Hepatocyte (in vitro differentiated cells): Measurements from ENCODE around the gene AGBL2. TPM values are rescaled to one million over a fixed set of nuclear protein-coding genes. Genes with fewer than 3 reads are reported as not detected.

Experiments
- DNase-seq: peaks from one replicate; pipeline ENCODE4 v3.0.0-alpha.2; 2016; ENCODE audit warnings: low spot score
- H2AFZ ChIP-seq: fragments of 200-600 bp; sonication (generic); 2 replicates; pipeline ENCODE4 v1.6.0; 2016; ENCODE audit warnings: antibody characterized with exemption, mild to moderate bottlenecking
- H3K27ac ChIP-seq: fragments of 200-600 bp; sonication (generic); 2 replicates; pipeline ENCODE4 v1.5.1; 2016; ENCODE audit warnings: mild to moderate bottlenecking
- H3K27me3 ChIP-seq: fragments of 200-600 bp; sonication (generic); 2 replicates; pipeline ENCODE4 v1.6.1; 2016
- H3K36me3 ChIP-seq: fragments of 200-600 bp; sonication (generic); replicated peaks from 2 replicates; pipeline ENCODE4 v1.5.1; 2016; ENCODE audit warnings: low read depth; ENCODE audit not compliant: insufficient read depth
- H3K4me1 ChIP-seq: fragments of 200-600 bp; sonication (generic); 2 replicates; pipeline ENCODE4 v1.5.1; 2016; ENCODE audit warnings: mild to moderate bottlenecking, moderate library complexity; ENCODE audit not compliant: insufficient read depth
- H3K4me2 ChIP-seq: fragments of 200-600 bp; sonication (generic); 2 replicates; pipeline ENCODE4 v1.6.0; 2016
- H3K4me3 ChIP-seq: fragments of 200-600 bp; sonication (generic); 2 replicates; pipeline ENCODE4 v1.5.1; 2016; ENCODE audit warnings: mild to moderate bottlenecking
- H3K79me2 ChIP-seq: fragments of 200-600 bp; sonication (generic); 2 replicates; pipeline ENCODE4 v1.6.0; 2017; ENCODE audit warnings: mild to moderate bottlenecking
- H3K9me2 ChIP-seq: fragments of 200-600 bp; sonication (generic); replicated peaks from 2 replicates; pipeline ENCODE4 v1.6.0; 2017; ENCODE audit warnings: mild to moderate bottlenecking; ENCODE audit not compliant: insufficient read depth
- H3K9me3 ChIP-seq: fragments of 200-600 bp; sonication (generic); 2 replicates; pipeline ENCODE4 v1.5.1; 2016; ENCODE audit warnings: low read depth, mild to moderate bottlenecking
- H4K20me1 ChIP-seq: fragments of 200-600 bp; sonication (generic); 2 replicates; pipeline ENCODE4 v1.6.0; 2016; ENCODE audit warnings: mild to moderate bottlenecking; ENCODE audit not compliant: insufficient read depth, poor library complexity, severe bottlenecking
- CTCF ChIP-seq: fragments of 200-600 bp; sonication (generic); IDR thresholded peaks from 2 replicates; pipeline ENCODE4 v1.5.1; 2016; ENCODE audit warnings: antibody characterized with exemption, mild to moderate bottlenecking; ENCODE audit not compliant: poor library complexity
- EZH2 ChIP-seq: fragments of 200-600 bp; sonication (generic); IDR thresholded peaks from 2 replicates; pipeline ENCODE4 v1.6.1; 2016; ENCODE audit warnings: antibody characterized with exemption, mild to moderate bottlenecking, borderline replicate concordance
- EZH2phosphoT487 ChIP-seq: fragments of 200-600 bp; sonication (generic); IDR thresholded peaks from one replicate; pipeline ENCODE4 v1.6.1; 2018; ENCODE audit warnings: antibody characterized with exemption, mild to moderate bottlenecking, low read depth, moderate library complexity; ENCODE audit not compliant: unreplicated experiment, severe bottlenecking
- WGBS: methylation state at CpG from one replicate; pipeline ENCODE4 v1.1.6; 2016; ENCODE audit warnings: low lambda C conversion rate; ENCODE audit errors: missing lambda C conversion rate; 5-methylcytosine and 5-hydroxymethylcytosine counted together
- polyA plus RNA-seq: library from polyadenylated mRNA; unstranded; fragments of >200 nt; fragmentation: Nextera tagmentation; extraction: Ambion mirVana; gene quantifications from 2 replicates; pipeline ENCODE4 v1.2.1, GENCODE V29; 2016
- total RNA-seq: library from RNA; depleted of rRNA; stranded (reverse); fragments of >200 nt; gene quantifications from 2 replicates; pipeline ENCODE4 v1.2.3, GENCODE V29; 2014

AGBL2 gene
- total and polyA plus RNA-seq, 2 experiments from 2014 or later = 2.0 to 2.3 TPM

GRCh38 chr11:47661245-47661644, 53.9 kb downstream of the AGBL2 start:
- H3K4me2 ChIP-seq = no peak overlapping the region
- TF ChIP-seq CTCF (no peak), EZH2phosphoT487 (no peak)
- no peak for DNase-seq
- H3K79me2 ChIP-seq = no peaks in the 10 kb centered on the region
- H3K27ac ChIP-seq = no peak overlapping the region
- H3K4me1 ChIP-seq = no peaks in the 10 kb centered on the region
- H3K9me3 ChIP-seq = no peaks in the 10 kb centered on the region
- no peaks in the 10 kb centered on the region for H3K27me3 ChIP-seq
- H3K36me3 ChIP-seq = no peaks in the 10 kb centered on the region
- WGBS = 92% methylated on average over 2 of the region's 2 CpGs
- H3K9me2 ChIP-seq = no peaks in the 10 kb centered on the region
- no peak overlapping the region for H2AFZ ChIP-seq
- no peak overlapping the region for H3K4me3 ChIP-seq
- no peaks in the 10 kb centered on the region for H4K20me1 ChIP-seq

GRCh38 chr11:47659276-47659675, 55.9 kb downstream of the AGBL2 start:
- H3K9me3 ChIP-seq = no peaks in the 10 kb centered on the region
- DNase-seq = no peak
- no peak overlapping the region for H3K4me2 ChIP-seq
- H3K79me2 ChIP-seq = no peaks in the 10 kb centered on the region
- no peaks in the 10 kb centered on the region for H3K36me3 ChIP-seq
- H4K20me1 ChIP-seq = no peaks in the 10 kb centered on the region
- 69% methylated on average over 4 of the region's 4 CpGs for WGBS
- no peak overlapping the region for H3K27ac ChIP-seq
- H3K4me3 ChIP-seq = no peak overlapping the region
- H3K9me2 ChIP-seq = no peaks in the 10 kb centered on the region
- no peak for TF ChIP-seq EZH2phosphoT487
- no peak for TF ChIP-seq EZH2
- no peak for TF ChIP-seq CTCF
- no peaks in the 10 kb centered on the region for H3K27me3 ChIP-seq
- H2AFZ ChIP-seq = no peak overlapping the region
- no peaks in the 10 kb centered on the region for H3K4me1 ChIP-seq

- no peak overlapping the region for H3K4me3 ChIP-seq
- no peaks in the 10 kb centered on the region for H3K4me1 ChIP-seq
- H3K27me3 ChIP-seq = no peaks in the 10 kb centered on the region
- H3K9me2 ChIP-seq = no peaks in the 10 kb centered on the region
- DNase-seq = no peak
- no peak for TF ChIP-seq EZH2
- TF ChIP-seq CTCF = no peak
- TF ChIP-seq EZH2phosphoT487 = no peak
- H3K9me3 ChIP-seq = no peaks in the 10 kb centered on the region
- WGBS = 65% methylated on average over 6 of the region's 6 CpGs
- H3K36me3 ChIP-seq = no peaks in the 10 kb centered on the region
- no peak overlapping the region for H3K27ac ChIP-seq
- no peak overlapping the region for H3K4me2 ChIP-seq
- H4K20me1 ChIP-seq = no peaks in the 10 kb centered on the region
- H2AFZ ChIP-seq = no peak overlapping the region
- no peaks in the 10 kb centered on the region for H3K79me2 ChIP-seq
Measured at GRCh38 chr11:47656260-47656885, 58.8 kb downstream of the AGBL2 start.
